Skeletal muscle satellite cell (primary cell): ENCODE measurements around the gene DOHH.
"Not testable (repeated sequence)": the region's sequence is repeated elsewhere in the genome, so short reads cannot be mapped to it uniquely, and the experiment has no call there.

Experiments
- H3K27me3 ChIP-seq: 2 replicates; pipeline ENCODE4 v1.7.0; 2013; ENCODE audit warnings: low read length; ENCODE audit not compliant: control insufficient read depth, insufficient read depth
- H3K36me3 ChIP-seq: 2 replicates; pipeline ENCODE4 v1.7.0; 2013; ENCODE audit warnings: mild to moderate bottlenecking, control low read depth, low read length; ENCODE audit not compliant: insufficient read depth
- H3K4me1 ChIP-seq: 2 replicates; pipeline ENCODE4 v1.7.0; 2013; ENCODE audit warnings: low read length; ENCODE audit not compliant: control insufficient read depth, insufficient read depth
- H3K4me2 ChIP-seq: 2 replicates; pipeline ENCODE4 v1.7.0; 2013; ENCODE audit warnings: mild to moderate bottlenecking, low read length
- H3K4me3 ChIP-seq: 2 replicates; pipeline ENCODE4 v1.7.0; 2013; ENCODE audit warnings: low read length
- H3K9ac ChIP-seq: 2 replicates; pipeline ENCODE4 v1.7.0; 2013; ENCODE audit warnings: mild to moderate bottlenecking, low read depth, low read length, moderate library complexity
- H3K9me3 ChIP-seq: replicated peaks from 2 replicates; pipeline ENCODE4 v1.7.0; 2013; ENCODE audit warnings: mild to moderate bottlenecking, control low read depth, low read length

DOHH gene

GRCh38 chr19:3533033-3533432 is 32.6 kb upstream of the DOHH start:
- Histone ChIP-seq H3K4me2 (no peak overlapping the region), H3K9me3 (no peaks in the 10 kb centered on the region), H3K27me3 (no peaks in the 10 kb centered on the region), H3K4me1 (peaks cover 5% of the 10 kb centered on the region), H3K9ac (no peak overlapping the region), H3K4me3 (no peak overlapping the region), H3K36me3 (peaks cover 47% of the 10 kb centered on the region)

- peaks cover 52% of the 10 kb centered on the region for H3K36me3 ChIP-seq
Measured at GRCh38 chr19:3532154-3532786, 31.8 kb upstream of the DOHH start.

GRCh38 chr19:3531716-3532115 is 31.2 kb upstream of the DOHH start:
- no peaks in the 10 kb centered on the region for H3K27me3 ChIP-seq
- H3K4me2 ChIP-seq: no peak overlapping the region
- no peak overlapping the region for H3K4me3 ChIP-seq
- H3K4me1 ChIP-seq: peaks cover 5% of the 10 kb centered on the region
- H3K9ac ChIP-seq: no peak overlapping the region
- no peaks in the 10 kb centered on the region for H3K9me3 ChIP-seq
- H3K36me3 ChIP-seq: peaks cover 58% of the 10 kb centered on the region

More at GRCh38 chr19:3532154-3532786, 31.8 kb upstream of the DOHH start:
- Histone ChIP-seq H3K4me3 (no peak overlapping the region), H3K4me1 (peaks cover 5% of the 10 kb centered on the region), H3K9ac (no peak overlapping the region), H3K4me2 (no peak overlapping the region), H3K9me3 (no peaks in the 10 kb centered on the region), H3K27me3 (no peaks in the 10 kb centered on the region)

- Histone ChIP-seq H3K36me3 (peaks cover 59% of the 10 kb centered on the region), H3K9ac (no peak overlapping the region), H3K4me2 (no peak overlapping the region), H3K4me3 (no peak overlapping the region), H3K4me1 (no peaks in the 10 kb centered on the region), H3K27me3 (no peaks in the 10 kb centered on the region), H3K9me3 (no peaks in the 10 kb centered on the region)
Measured at GRCh38 chr19:3530389-3530788, 29.9 kb upstream of the DOHH start.

- not testable (repeated sequence) for H3K27me3 ChIP-seq, H3K9me3 ChIP-seq, H3K9ac ChIP-seq, H3K4me3 ChIP-seq, H3K4me2 ChIP-seq, H3K4me1 ChIP-seq
- peaks cover 56% of the 10 kb centered on the region for H3K36me3 ChIP-seq
Measured at GRCh38 chr19:3529299-3529698, 28.8 kb upstream of the DOHH start.

DNA sequence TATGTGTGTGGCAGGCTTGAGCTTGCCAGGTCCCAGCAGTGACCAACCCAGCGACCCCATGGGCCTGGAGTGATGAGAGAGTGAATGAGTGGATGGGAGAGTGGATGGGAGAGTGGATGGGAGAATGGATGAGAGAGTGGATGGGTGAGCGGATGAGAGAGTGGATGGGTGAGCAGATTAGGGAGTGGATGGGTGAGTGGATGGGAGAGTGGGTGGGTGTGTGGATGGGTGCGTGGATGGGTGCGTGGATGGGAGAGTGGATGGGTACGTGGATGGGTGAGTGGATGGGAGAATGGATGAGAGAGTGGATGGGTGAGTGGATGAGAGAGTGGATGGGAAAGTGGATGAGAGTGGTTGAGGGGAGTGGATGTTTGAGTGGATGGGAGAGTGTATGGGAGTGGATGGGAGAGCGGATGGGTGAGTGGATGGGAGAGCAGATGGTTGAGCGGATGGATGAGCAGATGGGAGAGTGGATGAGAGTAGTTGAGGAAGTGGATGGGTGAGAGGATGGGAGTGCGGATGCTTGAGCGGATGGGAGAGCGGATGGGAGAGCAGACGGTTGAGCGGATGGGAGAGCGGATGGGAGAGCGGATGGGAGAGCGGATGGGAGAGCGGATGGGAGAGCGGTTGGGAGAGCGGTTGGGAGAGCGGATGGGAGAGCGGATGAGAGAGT is 28.2 kb upstream of the DOHH start:
- no peaks in the 10 kb centered on the region for H3K27me3 ChIP-seq

GRCh38 chr19:3528080-3528479 is 27.6 kb upstream of the DOHH start:
- Histone ChIP-seq H3K4me3 (no peak overlapping the region), H3K9ac (no peak overlapping the region), H3K27me3 (no peaks in the 10 kb centered on the region), H3K36me3 (peaks cover 58% of the 10 kb centered on the region), H3K9me3 (no peaks in the 10 kb centered on the region), H3K4me2 (no peak overlapping the region), H3K4me1 (no peaks in the 10 kb centered on the region)

More for the DNA sequence above, 28.2 kb upstream of the DOHH start:
- Histone ChIP-seq H3K4me2 (no peak overlapping the region), H3K4me3 (no peak overlapping the region), H3K9ac (no peak overlapping the region), H3K9me3 (no peaks in the 10 kb centered on the region), H3K36me3 (peaks cover 58% of the 10 kb centered on the region), H3K4me1 (no peaks in the 10 kb centered on the region)

- Histone ChIP-seq H3K9ac (no peak overlapping the region), H3K4me1 (no peaks in the 10 kb centered on the region), H3K27me3 (no peaks in the 10 kb centered on the region), H3K36me3 (peaks cover 54% of the 10 kb centered on the region), H3K4me2 (no peak overlapping the region), H3K4me3 (no peak overlapping the region), H3K9me3 (no peaks in the 10 kb centered on the region)
Measured at GRCh38 chr19:3527238-3527910, 26.9 kb upstream of the DOHH start.

DNA sequence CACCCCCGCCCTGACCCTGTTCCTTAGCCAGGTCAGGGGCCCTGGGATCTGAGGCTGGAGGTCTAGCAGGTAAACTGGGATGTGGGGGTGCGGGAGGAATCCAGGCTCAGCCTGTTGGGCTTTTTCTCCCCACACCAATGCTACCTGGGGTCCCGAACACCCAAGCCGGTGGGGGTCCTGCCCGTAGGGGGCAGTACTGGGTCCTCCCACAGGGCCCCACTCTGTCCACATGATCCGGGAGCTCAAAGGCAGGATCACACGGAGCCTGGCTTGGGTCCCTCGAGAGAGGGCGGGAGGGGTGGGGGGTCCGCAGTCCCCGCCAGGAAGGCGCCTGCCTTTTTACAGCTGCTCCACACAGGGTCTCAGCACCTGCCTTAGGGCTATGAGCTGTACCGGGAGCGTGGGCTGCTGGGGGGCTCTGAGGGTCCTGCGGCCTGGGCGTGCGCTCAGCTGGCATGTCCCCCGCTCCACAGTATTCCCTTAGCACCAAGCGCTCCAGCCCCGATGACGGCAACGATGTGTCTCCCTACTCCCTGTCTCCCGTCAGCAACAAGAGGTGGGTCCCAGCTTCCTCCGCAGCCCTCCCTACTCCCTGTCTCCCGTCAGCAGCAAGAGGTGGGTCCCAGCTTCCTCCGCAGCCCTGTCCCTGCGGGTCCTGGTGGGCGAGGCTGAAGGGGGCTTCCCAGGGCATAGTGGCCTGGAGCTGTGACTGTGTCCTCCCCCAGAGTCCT is 26.2 kb upstream of the DOHH start:
- Histone ChIP-seq H3K36me3 (peaks cover 53% of the 10 kb centered on the region), H3K4me3 (no peak overlapping the region), H3K4me2 (no peak overlapping the region), H3K9ac (no peak overlapping the region), H3K4me1 (no peaks in the 10 kb centered on the region), H3K9me3 (no peaks in the 10 kb centered on the region), H3K27me3 (no peaks in the 10 kb centered on the region)

DNA sequence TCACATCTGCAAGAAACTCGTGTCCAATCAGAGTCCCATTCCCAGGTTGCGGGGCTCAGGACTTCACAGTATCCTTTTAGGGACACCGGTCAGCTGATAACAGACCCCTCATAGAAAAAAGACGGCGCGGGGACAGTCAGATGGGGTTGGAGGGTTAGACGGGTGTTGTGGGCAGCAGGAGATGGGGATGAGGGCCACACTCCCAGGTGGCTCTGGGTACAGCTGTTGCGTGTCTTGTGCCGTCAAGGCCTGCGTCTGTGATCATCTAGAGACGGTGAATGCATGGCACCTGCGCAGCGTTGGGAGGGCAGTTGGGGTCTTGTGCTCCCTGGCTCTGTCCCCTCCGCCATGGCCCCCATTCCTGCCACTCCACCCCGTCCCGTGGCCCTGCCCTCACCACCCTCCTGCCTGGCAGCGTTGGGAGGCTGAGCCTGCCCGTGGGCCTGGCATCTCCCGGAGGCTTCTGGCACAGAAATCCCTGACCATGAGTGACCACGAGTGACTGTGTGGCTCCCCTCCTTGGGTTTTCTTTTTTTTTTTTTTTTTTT is 24.5 kb upstream of the DOHH start:
- peaks cover 47% of the 10 kb centered on the region for H3K36me3 ChIP-seq

More for the DNA sequence above, 24.5 kb upstream of the DOHH start:
- H3K4me3 ChIP-seq: no peak overlapping the region
- no peaks in the 10 kb centered on the region for H3K9me3 ChIP-seq
- H3K4me2 ChIP-seq: no peak overlapping the region
- H3K4me1 ChIP-seq: no peaks in the 10 kb centered on the region
- no peak overlapping the region for H3K9ac ChIP-seq
- no peaks in the 10 kb centered on the region for H3K27me3 ChIP-seq
